K562 (cell line): ENCODE results near the gene NEK5. TPM values are rescaled to one million over a fixed set of nuclear protein-coding genes. Genes with fewer than 3 reads are reported as not detected.

Experiments
- ATAC-seq: fragments of 200-7000 bp; cut with Tn5 transposase; 3 replicates; pipeline ENCODE4 v1.9.1; 2020; ENCODE audit warnings: moderate library complexity
- BruUV-seq: library from RNA; stranded (reverse); fragments of 400-500 nt; replicated peaks from 2 replicates; lab custom pipeline; 2021; lab: Mats Ljungman, UMichigan
- CTCF ChIA-PET: fragments of 300-600 bp; formaldehyde crosslinking; extraction: SDS; loops from one replicate; lab custom pipeline; 2021; ENCODE audit warnings: low intra/inter-chr PET ratio; lab: Yijun Ruan, JAX
- POLR2A ChIA-PET: fragments of 300-600, 350-650 bp; sonication (Branson Sonifier 250); formaldehyde crosslinking; extraction: SDS; loops from one replicate; lab custom pipeline; 2021; ENCODE audit warnings: antibody characterized with exemption, inconsistent platforms; lab: Yijun Ruan, JAX
- DNase-seq, 4 experiments: peaks; one replicate each; pipeline versions ENCODE4 v3.0.0 to v3.0.0-alpha.2; 2011 to 2018; ENCODE audit warnings: low spot score in 3 of 4, mixed read lengths in 3 of 4; ENCODE audit errors: extremely low read depth in 1 of 4
- FAIRE-seq: peaks from 2 replicates; lab custom pipeline; 2011; peaks lifted over from hg19 to GRCh38; lab: Jason Lieb, UNC
- H2AFZ ChIP-seq: 2 replicates; pipeline ENCODE4 v1.6.0; 2011; ENCODE audit warnings: low read depth, low read length, control low read depth, inconsistent platforms
- H3K27ac ChIP-seq: fragments of 200-600 bp; 3 replicates; pipeline ENCODE4 v1.8.0; 2011; ENCODE audit warnings: low read depth, mild to moderate bottlenecking, control low read depth, inconsistent platforms, low read length, moderate library complexity, mixed read lengths; ENCODE audit errors: extremely low read depth
- H3K27me3 ChIP-seq, 2 experiments: fragments of 300-600 bp in 1 of 2; 2 replicates in 1 of 2; 3 replicates in 1 of 2; pipeline versions ENCODE4 v1.6.0 to v1.8.0; 2011; ENCODE audit warnings: inconsistent platforms in 2 of 2, low read length in 2 of 2, mild to moderate bottlenecking in 1 of 2, mixed read lengths in 1 of 2, moderate library complexity in 1 of 2; ENCODE audit not compliant: control insufficient read depth in 2 of 2, insufficient read depth in 2 of 2
- H3K36me3 ChIP-seq: fragments of 300-600 bp; 3 replicates; pipeline ENCODE4 v1.8.0; 2011; ENCODE audit warnings: mild to moderate bottlenecking, low read length, inconsistent platforms; ENCODE audit not compliant: control insufficient read depth, insufficient read depth
- H3K4me1 ChIP-seq, 2 experiments: fragments of 200-600 bp in 1 of 2; replicated peaks in 1 of 2; 2 replicates in 1 of 2; 3 replicates in 1 of 2; pipeline versions ENCODE4 v1.5.1 to v1.8.0; 2011; ENCODE audit warnings: inconsistent platforms in 2 of 2, low read length in 2 of 2, mild to moderate bottlenecking in 1 of 2, mixed read lengths in 1 of 2, moderate library complexity in 1 of 2; ENCODE audit not compliant: control insufficient read depth in 2 of 2, insufficient read depth in 2 of 2
- H3K4me2 ChIP-seq: 2 replicates; pipeline ENCODE4 v1.6.1; 2011; ENCODE audit warnings: low read length, control low read depth, inconsistent platforms, mixed read lengths; ENCODE audit not compliant: insufficient read depth
- H3K4me3 ChIP-seq: fragments of 200-600 bp; sonication (generic), shearing (Covaris generic); 2 replicates; pipeline ENCODE4 v1.5.1; 2016; ENCODE audit warnings: control low read depth, inconsistent platforms
- H3K79me2 ChIP-seq: fragments of 200-600 bp; 3 replicates; pipeline ENCODE4 v1.8.0; 2011; ENCODE audit warnings: low read length, inconsistent platforms; ENCODE audit not compliant: control insufficient read depth, insufficient read depth
- H3K9ac ChIP-seq, 2 experiments: 2 replicates each; pipeline versions ENCODE4 v1.6.0 to v1.6.1; 2011; ENCODE audit warnings: low read depth in 2 of 2, low read length in 2 of 2, control low read depth in 1 of 2, inconsistent platforms in 1 of 2, mild to moderate bottlenecking in 1 of 2, mixed read lengths in 1 of 2; ENCODE audit not compliant: insufficient read depth in 1 of 2
- H3K9me1 ChIP-seq: one replicate; pipeline ENCODE4 v1.6.0; 2011; ENCODE audit warnings: inconsistent platforms, mild to moderate bottlenecking, low read length, moderate library complexity; ENCODE audit not compliant: control insufficient read depth, insufficient read depth
- H3K9me3 ChIP-seq: replicated peaks from 2 replicates; pipeline ENCODE4 v1.5.1; 2011; ENCODE audit warnings: low read depth, low read length, inconsistent platforms; ENCODE audit not compliant: control insufficient read depth, insufficient read depth
- H4K20me1 ChIP-seq: replicated peaks from 2 replicates; pipeline ENCODE4 v1.6.1; 2011; ENCODE audit warnings: low read length, inconsistent platforms, mixed read lengths; ENCODE audit not compliant: control insufficient read depth, insufficient read depth
- LCOR ChIP-seq: sonication (generic); formaldehyde crosslinking; IDR thresholded peaks from 2 replicates; pipeline ENCODE4 v1.8.0; 2022; ENCODE audit warnings: mild to moderate bottlenecking, missing genetic modification reagents
- RAD21 ChIP-seq, 2 experiments: fragments of 250-450 bp in 1 of 2; fragments of 450-650 bp in 1 of 2; sonication (Bioruptor Pico) in 1 of 2; formaldehyde crosslinking in 1 of 2; IDR thresholded peaks in 1 of 2; conservative IDR thresholded peaks in 1 of 2; 2 replicates each; pipeline versions ENCODE4 v1.4.0 to v1.8.0; 2020 to 2022; ENCODE audit warnings: mild to moderate bottlenecking in 2 of 2, moderate library complexity in 1 of 2
- SPI1 ChIP-seq: IDR thresholded peaks from 2 replicates; pipeline ENCODE4 v1.6.1; 2011; ENCODE audit warnings: low read depth, low read length, control low read depth, borderline replicate concordance
- WGBS: fragments of 100-300 bp; shearing (Covaris generic); methylation state at CpG from one replicate; pipeline ENCODE4 v1.1.6; 2016; ENCODE audit warnings: low coverage, mixed read lengths; ENCODE audit not compliant: insufficient coverage; ENCODE audit errors: missing lambda C conversion rate; 5-methylcytosine and 5-hydroxymethylcytosine counted together
- in situ Hi-C: fragments of 300-500 bp; cut with MboI; formaldehyde crosslinking; loops from 4 replicates; pipeline ENCODE4 v1.15.0; 2018; ENCODE audit warnings: inconsistent platforms, mixed read lengths
- intact Hi-C: fragments of 100-400 bp; cut with micrococcal nuclease; formaldehyde crosslinking; loops from 2 replicates; pipeline ENCODE4 v1.14.2; 2022
- polyA plus RNA-seq, 8 experiments: library from polyadenylated mRNA; depleted of rRNA in 4 of 8; stranded (reverse) in 5 of 8; unstranded in 3 of 8; fragments of >200 nt; fragmentation: Nextera tagmentation in 2 of 8; fragmentation: Illumina TruSeq in 1 of 8; extraction: Ambion mirVana in 2 of 8; extraction: Trizol in 1 of 8; gene quantifications; 2 replicates each; pipeline versions ENCODE4 v1.2.1 to v1.2.3, GENCODE V29; 2011 to 2014; ENCODE audit warnings: inconsistent platforms in 1 of 8, missing spikeins in 1 of 8
- total RNA-seq, 7 experiments: library from RNA; depleted of rRNA in 6 of 7; stranded (reverse); fragments of >200 nt in 6 of 7; fragmentation: Illumina TruSeq in 2 of 7; extraction: Trizol in 2 of 7; gene quantifications; 2 replicates each; pipeline versions ENCODE4 v1.2.1 to v1.2.3, GENCODE V29; 2011 to 2021; ENCODE audit warnings: low replicate concordance in 1 of 7
- TF ChIP-seq, protein P1 (sequence below), 2 experiments: fragments of 450-650 bp; formaldehyde crosslinking in 1 of 2; IDR thresholded peaks; 2 replicates each; pipeline versions ENCODE4 v1.4.0 to v1.6.1; 2014 to 2020; ENCODE audit warnings: mild to moderate bottlenecking in 2 of 2, borderline replicate concordance in 1 of 2, low read depth in 1 of 2
- TF ChIP-seq, protein P2 (sequence below), 3 experiments: IDR thresholded peaks in 2 of 3; conservative IDR thresholded peaks in 1 of 3; 2 replicates each; pipeline ENCODE4 v1.5.1; 2011 to 2012; ENCODE audit warnings: low read length in 3 of 3, mild to moderate bottlenecking in 3 of 3, control low read depth in 2 of 3, improper control_type of control experiment in 1 of 3, inconsistent platforms in 1 of 3, low read depth in 1 of 3, mixed read lengths in 1 of 3, moderate library complexity in 1 of 3; ENCODE audit not compliant: insufficient read depth in 2 of 3

NEK5 gene
- total and polyA plus RNA-seq, 9 of the 15 experiments (the other 6 are each of a cell fraction or from before 2014, with no cell fraction given): 0.09 to 0.44 (median 0.33) TPM

DNA sequence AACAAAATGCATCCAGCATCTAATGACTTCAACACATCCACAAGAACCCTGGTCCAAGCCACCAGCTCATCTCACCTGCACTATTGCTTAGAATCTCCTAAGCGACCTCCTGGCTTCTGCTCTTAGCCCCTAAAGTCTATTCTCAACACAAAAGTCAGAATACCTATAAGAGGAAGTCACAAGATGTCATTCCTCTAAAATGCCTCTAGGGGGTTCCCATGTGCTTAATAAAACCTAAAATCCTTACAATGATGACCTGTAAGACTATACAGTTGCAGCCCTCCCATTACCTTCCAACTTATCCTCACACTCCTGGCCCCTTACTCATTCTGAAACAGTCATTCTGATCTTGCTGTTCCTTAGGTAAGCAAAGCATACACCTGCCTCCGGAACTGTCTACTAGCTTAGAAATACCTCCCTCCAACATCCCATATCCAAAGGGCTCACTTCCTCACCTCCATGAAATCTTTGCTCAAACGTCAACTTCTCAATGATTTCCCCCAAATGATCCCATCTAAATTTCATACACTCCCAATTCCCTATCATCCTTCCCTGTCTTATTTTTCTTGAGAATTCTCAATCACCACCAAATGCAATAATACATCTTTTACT lies 127.6 kb downstream of the NEK5 start:
- 15% methylated on average over 3 of the region's 3 CpGs for whole genome bisulfite sequencing
- no peaks in the 10 kb centered on the region for H3K9me1 ChIP-seq
- in situ Hi-C loops (no loop called here), intact Hi-C loops (loop anchor here (1.0 to 5.0 kb wide), 2 partner anchors 104 to 126 kb away; no protein-coding TSS in a partner anchor)
- no peak overlapping the region for H3K9ac ChIP-seq
- peak; percentile 32 to 49 (median 42) for DNase-seq
- H2AFZ ChIP-seq: no peak overlapping the region
- peak; percentile 45 for ATAC-seq
- no peaks in the 10 kb centered on the region for H4K20me1 ChIP-seq
- peaks cover under 1% of the 10 kb centered on the region; the same call in 2 of the 3 replicates for H3K36me3 ChIP-seq
- no peaks in the 10 kb centered on the region for H3K27me3 ChIP-seq
- H3K4me1 ChIP-seq: peaks cover 31 to 43% of the 10 kb centered on the region in 2 experiments
- H3K4me3 ChIP-seq: no peak overlapping the region
- no peak overlapping the region for H3K27ac ChIP-seq
- no peaks in the 10 kb centered on the region for H3K9me3 ChIP-seq
- ChIA-PET CTCF (interaction anchor here (1.3 kb wide), 1 partner anchor 126 kb away, joined by 6 read pairs; no protein-coding TSS in a partner anchor), POLR2A (interaction anchor here (1.1 kb wide), 1 partner anchor 11 kb away, joined by 3 read pairs; the partner anchor contains the start of gene ALG11)
- BruUV-seq: no TSS peak
- peak; percentile 49 to 73 for TF ChIP-seq RAD21 (CRISPR knock-in tag; conservative IDR thresholded peaks at IDR 0.05 in 1 of 2, IDR thresholded peaks at IDR 0.05 in 1 of 2)
- TF ChIP-seq SPI1: peak; percentile 77
- TF ChIP-seq LCOR: no peak
- TF ChIP-seq, protein P1, sequence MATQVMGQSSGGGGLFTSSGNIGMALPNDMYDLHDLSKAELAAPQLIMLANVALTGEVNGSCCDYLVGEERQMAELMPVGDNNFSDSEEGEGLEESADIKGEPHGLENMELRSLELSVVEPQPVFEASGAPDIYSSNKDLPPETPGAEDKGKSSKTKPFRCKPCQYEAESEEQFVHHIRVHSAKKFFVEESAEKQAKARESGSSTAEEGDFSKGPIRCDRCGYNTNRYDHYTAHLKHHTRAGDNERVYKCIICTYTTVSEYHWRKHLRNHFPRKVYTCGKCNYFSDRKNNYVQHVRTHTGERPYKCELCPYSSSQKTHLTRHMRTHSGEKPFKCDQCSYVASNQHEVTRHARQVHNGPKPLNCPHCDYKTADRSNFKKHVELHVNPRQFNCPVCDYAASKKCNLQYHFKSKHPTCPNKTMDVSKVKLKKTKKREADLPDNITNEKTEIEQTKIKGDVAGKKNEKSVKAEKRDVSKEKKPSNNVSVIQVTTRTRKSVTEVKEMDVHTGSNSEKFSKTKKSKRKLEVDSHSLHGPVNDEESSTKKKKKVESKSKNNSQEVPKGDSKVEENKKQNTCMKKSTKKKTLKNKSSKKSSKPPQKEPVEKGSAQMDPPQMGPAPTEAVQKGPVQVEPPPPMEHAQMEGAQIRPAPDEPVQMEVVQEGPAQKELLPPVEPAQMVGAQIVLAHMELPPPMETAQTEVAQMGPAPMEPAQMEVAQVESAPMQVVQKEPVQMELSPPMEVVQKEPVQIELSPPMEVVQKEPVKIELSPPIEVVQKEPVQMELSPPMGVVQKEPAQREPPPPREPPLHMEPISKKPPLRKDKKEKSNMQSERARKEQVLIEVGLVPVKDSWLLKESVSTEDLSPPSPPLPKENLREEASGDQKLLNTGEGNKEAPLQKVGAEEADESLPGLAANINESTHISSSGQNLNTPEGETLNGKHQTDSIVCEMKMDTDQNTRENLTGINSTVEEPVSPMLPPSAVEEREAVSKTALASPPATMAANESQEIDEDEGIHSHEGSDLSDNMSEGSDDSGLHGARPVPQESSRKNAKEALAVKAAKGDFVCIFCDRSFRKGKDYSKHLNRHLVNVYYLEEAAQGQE (IDR thresholded peaks at IDR 0.05; ENCODE audit: borderline replicate concordance): peak; percentile 38; the same call in 1 of the 2 replicates
- TF ChIP-seq, protein P1 (CRISPR knock-in tag; IDR thresholded peaks at IDR 0.05; ENCODE audit: low read depth): no peak
- TF ChIP-seq, protein P2, sequence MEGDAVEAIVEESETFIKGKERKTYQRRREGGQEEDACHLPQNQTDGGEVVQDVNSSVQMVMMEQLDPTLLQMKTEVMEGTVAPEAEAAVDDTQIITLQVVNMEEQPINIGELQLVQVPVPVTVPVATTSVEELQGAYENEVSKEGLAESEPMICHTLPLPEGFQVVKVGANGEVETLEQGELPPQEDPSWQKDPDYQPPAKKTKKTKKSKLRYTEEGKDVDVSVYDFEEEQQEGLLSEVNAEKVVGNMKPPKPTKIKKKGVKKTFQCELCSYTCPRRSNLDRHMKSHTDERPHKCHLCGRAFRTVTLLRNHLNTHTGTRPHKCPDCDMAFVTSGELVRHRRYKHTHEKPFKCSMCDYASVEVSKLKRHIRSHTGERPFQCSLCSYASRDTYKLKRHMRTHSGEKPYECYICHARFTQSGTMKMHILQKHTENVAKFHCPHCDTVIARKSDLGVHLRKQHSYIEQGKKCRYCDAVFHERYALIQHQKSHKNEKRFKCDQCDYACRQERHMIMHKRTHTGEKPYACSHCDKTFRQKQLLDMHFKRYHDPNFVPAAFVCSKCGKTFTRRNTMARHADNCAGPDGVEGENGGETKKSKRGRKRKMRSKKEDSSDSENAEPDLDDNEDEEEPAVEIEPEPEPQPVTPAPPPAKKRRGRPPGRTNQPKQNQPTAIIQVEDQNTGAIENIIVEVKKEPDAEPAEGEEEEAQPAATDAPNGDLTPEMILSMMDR (IDR thresholded peaks at IDR 0.05 in 2 of 3, conservative IDR thresholded peaks at IDR 0.05 in 1 of 3; ENCODE audit: insufficient read depth in 2 of 3, low read depth in 1 of 3, low read length in 3 of 3): peak; percentile 36 to 67 (median 53); a peak in 4 of 6 replicates
- peak; percentile 26 for FAIRE-seq
- peaks cover 77% of the 10 kb centered on the region for H3K79me2 ChIP-seq
- no peak overlapping the region for H3K4me2 ChIP-seq
